Stimulated activated CD4-positive, alpha-beta T cell treated with anti-CD3 and anti-CD28 coated beads, Interleukin-4, amount 100 ng/mL, for 1 hour (primary cell): ENCODE data around the gene OR10H4.
"Not testable (repeated sequence)": the region's sequence is repeated elsewhere in the genome, so short reads cannot be mapped to it uniquely, and the experiment has no call there.

Experiments used
- DNase-seq: peaks from one replicate; pipeline ENCODE4 v3.0.0-alpha.2; 2020

Gene OR10H4

DNA sequence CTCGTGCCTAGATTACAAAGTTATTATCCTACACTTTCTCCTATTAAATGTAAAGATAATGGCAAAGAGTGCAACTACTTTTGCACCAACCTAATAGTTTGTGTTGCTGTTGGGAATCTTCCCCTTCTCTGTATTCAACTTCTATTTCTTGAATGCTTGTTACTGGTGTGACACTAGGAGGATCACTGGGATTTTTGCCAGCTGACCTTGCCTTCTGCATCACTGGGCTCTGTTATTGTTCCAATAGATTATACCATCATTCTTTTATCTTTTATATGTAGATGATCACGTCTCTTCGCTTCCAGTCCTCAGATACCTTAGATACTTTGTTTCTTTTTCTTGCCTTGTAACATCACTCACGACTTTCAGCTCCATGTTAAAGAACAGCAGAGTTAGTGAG is 3.5 kb upstream of the OR10H4 start:
- DNase-seq = no peak

DNA sequence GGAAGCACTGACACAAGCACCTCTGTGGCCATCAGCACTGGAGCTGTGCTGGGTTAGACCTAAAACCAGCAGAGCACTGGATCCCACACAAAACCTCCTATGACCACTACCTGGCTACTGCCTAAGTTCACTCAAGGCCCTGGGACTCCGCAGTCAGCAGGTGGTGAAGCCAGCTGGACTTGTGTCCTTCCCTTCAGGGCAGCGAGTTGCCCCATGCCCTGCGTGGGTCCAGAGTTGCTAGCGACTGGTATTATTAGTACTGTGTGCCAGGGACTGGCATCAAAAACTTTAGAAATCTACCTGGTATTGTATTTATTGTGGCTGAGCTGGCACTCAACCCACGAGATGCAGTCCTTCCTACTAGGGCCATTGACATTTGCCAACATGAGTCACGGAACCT is 6.0 kb downstream of the OR10H4 start:
- DNase-seq = no peak

- DNase-seq = no peak
Measured at GRCh38 chr19:15962319-15962718, 13.5 kb downstream of the OR10H4 start.

- DNase-seq = no peak
Measured at GRCh38 chr19:15964231-15964630, 15.4 kb downstream of the OR10H4 start.

DNA sequence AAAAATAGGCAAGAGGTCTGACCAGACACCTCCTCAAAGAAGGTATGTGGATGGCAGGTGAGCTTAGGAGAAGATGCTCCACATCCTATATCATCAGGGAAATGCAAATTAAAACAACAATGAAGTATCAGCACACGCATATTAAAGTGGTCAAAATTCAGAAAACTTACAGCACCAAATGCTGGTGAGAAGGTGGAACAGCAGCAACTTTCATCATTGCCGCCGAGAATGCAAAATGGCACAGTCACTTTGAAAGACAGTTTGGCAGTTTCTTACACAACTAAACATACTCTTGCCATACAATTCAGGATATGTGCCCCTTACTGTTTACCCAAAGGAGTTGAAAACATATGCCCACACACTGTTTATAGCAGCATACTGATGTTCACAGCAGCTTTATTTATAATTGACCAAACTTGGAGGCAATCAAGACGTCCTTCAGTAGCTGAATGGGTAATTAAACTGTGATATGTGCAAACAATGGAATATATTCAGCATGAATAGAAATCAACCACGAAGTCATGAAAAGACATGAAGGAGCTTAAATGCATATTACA is 22.5 kb downstream of the OR10H4 start:
- DNase-seq = no peak

- not testable (repeated sequence) for DNase-seq
Measured at GRCh38 chr19:15972043-15972442, 23.2 kb downstream of the OR10H4 start.

GRCh38 chr19:15974856-15975255 is 26.0 kb downstream of the OR10H4 start:
- no peak for DNase-seq

DNA sequence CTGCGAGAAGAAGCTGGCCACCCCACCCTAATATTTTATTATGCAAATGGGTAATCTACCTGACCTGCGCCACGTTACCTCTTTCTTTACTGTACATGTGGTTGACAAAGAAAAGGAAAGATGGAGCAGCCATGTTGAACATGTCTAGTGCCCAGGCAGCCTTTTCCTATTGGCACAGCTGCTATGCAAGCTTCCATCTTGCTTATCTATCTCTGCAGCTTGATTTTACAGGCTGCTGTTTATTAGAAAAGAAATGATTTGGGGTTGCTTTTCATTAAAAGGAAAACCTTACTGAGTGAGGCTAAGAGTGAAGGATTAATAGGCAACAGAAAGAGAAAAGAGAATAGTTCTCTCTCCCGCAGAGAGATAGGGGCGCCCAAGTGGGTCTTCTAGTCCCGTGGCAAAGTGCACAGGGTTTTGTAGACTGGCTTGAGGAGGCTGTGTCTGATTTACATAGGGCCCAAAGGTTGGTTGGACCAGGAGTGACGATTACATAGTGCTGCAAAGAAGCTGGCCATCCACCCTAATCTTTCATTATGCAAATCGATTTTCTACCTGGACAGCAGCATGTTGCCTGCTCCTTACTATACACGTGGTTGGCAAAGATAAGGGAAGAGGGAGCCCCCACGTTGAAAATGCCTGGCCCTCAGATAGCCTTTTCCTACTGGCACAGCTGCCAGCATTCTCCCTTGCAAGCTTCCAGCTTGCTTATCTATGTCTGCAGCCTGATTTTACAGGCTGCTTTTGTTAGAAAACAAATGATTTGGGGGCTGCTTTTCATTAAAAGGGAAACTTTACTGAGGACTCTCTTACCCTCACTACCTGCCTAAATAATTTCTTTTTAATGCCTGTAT is 28.3 kb downstream of the OR10H4 start:
- no peak for DNase-seq

GRCh38 chr19:15977690-15978089 is 28.9 kb downstream of the OR10H4 start:
- DNase-seq = no peak

DNA sequence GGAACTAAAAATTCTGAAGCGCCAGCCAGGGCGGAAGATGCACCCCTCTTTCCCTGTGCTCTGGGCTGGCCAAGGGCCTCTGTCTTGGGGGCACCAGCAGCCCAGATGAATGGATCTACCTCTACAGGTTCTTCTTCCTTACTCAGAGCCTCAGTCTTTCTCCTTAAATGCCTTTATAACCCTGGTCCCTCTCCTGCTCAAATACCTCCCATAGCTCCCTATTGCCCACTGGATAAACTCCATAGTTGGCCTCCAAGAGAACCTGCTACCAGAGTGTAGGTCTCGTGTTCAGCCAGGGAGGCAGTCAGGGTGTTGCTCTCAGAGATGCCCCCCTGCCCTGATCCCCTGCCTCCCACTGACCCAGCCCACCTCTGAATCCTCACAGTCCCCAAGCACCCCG is 30.5 kb downstream of the OR10H4 start:
- DNase-seq = no peak

DNA sequence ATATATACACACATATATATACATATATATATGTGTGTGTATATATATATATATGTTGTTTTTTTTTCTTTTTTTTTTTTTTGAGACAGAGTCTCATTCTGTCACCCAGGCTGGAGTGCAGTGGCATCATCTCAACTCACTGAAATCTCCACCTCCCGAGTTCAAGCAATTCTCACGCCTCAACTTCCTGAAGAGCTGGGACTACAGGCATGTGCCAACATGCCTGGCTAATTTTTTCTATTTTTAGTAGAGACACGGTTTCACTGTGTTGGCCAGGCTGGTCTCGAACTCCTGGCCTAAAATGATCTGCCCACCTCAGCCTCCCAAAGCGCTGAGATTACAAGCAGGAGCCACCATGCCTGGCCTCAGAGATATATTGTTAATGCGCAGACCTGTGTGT is 37.0 kb downstream of the OR10H4 start:
- not testable (repeated sequence) for DNase-seq

DNA sequence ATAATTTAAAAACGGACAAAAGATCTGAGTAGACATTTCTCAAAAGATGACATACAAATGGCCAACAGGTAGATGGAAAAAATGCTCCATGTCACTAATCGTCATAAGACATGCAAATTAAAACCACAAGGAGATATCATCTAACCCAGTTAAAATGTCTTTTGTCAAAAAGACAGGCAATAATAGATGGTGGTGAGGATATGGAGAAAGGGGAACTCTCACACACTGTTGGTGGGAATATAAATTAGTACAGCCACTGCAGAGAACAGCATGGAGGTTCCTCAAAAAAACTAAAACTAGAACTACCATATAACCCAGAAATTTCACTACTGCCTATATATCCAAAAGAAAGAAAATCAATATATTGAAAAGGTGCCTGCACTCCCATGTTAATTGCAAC is 37.9 kb downstream of the OR10H4 start:
- DNase-seq = no peak

- no peak for DNase-seq
Measured at GRCh38 chr19:15989889-15990288, 41.1 kb downstream of the OR10H4 start.

GRCh38 chr19:15991602-15992001 is 42.8 kb downstream of the OR10H4 start:
- DNase-seq = no peak

- DNase-seq = no peak
Measured at GRCh38 chr19:15992014-15992413, 43.2 kb downstream of the OR10H4 start.

DNA sequence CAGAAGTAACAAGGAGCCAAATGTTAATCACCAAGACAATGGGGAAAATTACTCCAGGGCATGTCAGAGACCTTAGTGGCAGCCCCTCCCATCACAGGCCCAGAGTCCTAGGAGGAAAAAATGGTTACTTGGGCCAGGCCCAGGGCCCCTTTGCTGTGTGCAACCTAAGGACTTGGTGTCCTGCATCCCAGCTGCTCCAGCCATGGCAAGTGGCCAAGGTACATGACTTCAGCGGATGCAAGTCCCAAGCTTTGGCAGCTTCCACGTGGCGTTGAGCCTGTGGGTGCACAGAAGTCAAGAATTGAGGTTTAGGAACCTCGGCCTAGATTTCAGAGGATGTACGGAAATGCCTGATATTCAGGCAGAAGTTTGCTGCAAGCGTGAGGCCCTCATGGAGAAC is 46.7 kb downstream of the OR10H4 start:
- no peak for DNase-seq

DNA sequence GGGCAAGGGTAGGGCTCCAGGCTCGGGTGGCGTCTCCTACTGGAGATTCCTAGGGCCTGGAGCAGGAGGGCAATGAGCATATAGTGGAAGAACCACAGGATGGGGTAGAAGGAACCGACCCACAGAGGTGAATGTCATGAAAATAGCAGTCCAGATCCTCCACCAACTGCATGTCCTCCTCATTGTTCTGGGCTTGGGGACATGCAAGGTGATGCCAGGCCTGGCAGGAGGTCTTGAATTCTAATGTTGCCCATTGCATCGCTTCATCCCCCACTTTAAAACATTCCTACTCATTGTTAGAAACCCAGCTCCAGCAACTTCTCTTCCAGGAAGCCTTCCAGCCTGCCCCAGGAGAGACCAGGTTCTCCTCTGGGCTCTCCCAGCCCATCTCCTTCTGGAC is 49.4 kb downstream of the OR10H4 start:
- DNase-seq = no peak
